Endothelial cell of hepatic sinusoid (primary cell): ENCODE results near the gene PTRH1.

Source experiments
- in situ Hi-C: cut with HindIII; loops from 2 replicates; pipeline ENCODE4 v1.10.0; 2017; ENCODE audit warnings: low sequenced_read_pairs

Gene PTRH1

DNA sequence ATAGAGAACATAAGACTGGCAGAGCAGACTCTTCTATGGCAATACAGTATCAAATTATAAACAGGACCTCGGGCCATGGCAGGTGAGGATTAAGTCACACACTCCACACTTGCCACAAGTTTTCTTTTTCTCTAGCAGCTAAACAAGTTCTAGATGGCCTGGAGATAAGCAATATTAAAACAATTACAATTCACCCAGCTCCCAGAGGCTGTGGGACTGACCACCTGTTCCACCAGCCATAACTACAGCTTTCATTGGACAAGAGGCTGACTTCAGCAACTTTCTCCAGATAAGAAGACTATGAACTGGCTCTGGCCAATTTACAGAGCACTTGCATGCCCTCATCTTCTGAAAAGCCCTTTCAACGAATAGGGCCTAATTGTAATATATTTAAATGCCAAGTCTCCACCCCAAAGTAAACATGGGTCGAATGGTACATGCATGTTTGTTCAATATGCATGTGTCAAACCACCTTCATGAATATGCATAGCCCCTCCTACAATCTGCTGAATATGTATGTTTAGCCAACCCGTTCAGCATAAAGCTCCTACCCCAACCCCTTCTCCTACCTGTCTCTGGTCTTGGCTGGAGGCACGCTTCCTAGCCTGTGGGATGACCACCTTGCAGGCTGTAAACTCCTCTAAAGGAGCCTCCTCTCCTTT is 14.7 kb downstream of the PTRH1 start:
- in situ Hi-C loops: no loop called here

DNA sequence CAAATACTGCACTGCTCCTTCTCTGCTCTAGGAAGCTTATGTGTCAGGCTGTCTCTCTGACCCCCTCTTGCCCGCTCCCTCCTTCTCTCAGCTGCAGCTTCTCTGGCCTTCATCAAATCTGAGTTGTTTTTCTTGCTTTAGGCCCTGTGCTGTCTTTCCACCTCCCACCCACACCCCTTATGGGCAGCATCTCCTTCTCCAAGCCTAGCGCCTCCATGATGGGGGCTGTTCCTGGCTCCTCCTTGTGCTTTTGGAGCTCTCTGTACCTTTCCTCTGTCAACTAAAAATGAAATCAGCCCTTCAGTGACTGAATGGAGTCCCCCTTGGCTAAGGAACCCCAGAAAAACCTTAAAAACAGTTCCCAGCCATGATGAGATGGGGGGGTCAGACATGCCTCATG is 15.3 kb downstream of the PTRH1 start:
- in situ Hi-C loops: no loop called here

DNA sequence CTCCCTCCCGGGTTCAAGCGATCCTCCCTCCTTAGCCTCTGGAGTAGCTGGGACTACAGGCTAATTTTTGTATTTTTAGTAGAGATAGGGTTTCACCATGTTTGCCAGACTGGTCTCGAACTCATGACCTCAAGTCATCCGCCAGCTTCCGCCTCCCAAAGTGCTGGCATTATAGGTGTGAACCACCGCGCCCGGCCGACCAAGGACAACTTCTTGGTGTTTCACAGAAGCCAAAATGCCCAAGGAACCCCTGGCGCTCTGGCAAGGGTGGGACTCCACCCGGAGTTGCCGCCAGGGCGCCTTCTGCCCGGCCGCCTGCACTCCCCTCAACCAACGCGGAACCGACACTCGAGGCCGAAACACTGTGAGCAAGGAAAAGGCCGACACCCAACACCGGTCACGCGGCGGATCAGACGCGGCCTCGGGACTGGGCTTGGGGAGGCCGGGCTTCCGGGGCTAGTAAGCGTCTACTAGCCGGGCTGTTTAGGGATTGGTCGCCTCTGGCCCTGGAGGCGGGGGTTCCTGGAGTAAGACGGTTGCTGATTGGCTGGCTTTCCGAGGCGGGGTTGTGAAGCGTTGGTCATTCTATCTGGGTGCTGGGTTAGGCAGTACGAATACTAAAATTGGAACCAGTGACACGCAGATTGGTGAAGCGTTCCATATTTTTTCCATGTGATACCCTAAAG is 16.3 kb downstream of the PTRH1 start:
- in situ Hi-C loops: no loop called here

DNA sequence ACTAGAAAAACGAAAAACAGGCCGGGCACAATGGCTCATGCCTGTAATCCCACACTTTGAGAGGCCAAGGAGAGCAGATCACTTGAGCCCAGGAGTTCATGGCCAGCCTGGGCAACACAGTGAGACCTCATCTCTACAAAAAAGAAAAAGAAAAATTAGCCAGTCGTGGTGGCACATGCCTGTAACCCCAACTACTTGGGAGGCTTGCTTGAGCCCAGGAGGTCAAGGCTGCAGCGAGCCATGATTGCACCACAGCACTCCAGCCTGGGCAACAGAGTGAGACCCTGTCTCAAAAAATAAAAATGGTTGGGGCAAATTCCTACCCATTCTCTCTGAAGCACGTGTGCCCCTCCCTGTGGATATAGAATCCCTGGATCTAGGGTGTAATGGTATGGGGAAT is 17.1 kb downstream of the PTRH1 start:
- in situ Hi-C loops: no loop called here

DNA sequence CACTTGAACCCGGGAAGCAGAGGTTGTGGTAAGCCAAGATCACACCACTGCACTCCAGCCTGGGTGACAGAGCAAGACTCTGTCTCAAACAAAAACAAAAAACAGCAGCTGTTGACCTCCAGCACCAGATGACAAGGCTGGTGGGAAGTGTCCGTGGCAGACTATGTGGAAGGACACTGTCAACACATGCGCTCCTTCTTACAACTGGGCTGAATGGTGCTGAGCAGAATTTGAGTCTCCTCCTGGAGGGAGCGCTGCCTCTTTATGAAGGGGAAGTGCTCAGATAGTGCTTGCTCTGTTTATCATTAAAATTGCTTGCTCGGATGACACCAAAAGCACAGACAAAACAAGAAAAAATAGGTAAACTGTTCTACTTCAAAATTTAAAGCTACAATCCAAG is 17.9 kb downstream of the PTRH1 start:
- in situ Hi-C loops: no loop called here

DNA sequence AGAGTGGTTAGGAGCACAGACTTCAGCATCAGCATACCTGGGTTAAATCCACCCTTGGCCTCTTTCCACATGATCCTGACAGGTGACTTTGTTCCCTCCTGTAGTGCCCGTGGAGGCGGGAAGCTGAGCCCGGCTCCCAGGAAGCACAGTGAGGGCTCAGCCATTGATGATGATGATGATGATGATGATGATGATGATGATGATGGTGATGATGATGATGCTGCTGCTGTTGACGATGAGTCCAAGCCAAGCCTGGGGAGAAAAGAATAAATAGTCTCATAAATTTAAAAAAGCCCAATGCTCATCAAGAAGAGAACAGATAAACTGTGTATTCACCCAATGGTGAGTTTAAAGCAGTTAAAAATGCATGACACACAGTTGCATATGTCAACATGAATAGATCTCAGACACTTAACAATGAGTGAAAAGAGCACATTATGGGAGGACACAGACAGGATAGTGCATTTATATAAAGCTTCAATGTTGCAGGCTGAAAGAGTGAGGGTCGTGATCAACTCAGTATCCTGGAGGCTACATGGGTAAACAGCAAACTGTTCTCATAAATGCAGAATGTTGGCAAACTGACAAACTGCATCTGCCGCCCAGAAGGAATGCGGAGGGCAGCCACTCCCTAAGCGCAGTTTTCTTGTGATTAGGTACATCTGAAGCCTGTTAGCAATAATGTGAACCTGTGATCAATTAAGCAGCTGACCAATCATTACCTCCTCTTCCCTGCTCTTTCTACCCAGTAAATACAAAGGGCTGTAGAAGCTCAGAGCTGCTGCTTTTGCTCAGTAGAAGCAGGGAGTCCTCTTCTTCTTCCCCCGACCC is 20.4 kb downstream of the PTRH1 start:
- in situ Hi-C loops: no loop called here

DNA sequence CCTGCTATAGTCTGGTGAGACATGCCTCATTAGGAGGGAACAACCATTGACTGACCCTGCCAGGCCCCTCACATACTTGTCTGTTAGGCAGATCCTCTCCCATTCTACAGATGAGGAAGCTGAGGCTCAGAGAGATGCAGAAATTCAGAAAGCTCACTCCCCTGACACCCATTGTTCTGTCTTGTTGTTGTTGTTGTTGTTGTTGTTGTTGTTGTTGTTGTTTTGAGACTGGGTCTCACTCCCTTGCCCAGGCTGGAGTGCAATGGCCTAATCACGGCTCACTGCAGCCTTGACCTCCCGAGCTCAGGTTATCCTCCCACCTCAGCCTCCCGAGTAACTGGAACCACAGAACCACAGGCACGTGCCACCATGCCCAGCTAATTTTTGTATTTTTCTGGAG is 21.8 kb downstream of the PTRH1 start:
- in situ Hi-C loops: no loop called here

DNA sequence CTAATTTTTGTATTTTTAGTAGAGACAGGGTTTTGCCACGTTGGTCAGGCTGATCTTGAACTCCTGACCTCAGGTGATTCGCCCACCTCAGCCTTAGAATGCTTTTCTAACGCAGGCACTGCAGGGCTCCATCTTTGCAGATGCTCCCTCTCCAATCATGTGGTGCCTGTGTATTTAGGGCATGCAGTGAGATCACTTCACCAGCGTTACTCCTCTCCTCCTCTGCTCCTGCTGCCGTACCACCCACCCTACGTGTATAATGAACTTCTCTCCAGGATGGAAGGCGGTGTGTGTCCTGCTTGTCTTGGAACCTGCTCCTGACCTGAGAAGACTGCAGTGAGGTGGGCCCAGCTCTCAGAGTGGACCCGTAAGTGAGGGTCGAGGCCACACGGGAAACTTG is 22.3 kb downstream of the PTRH1 start:
- in situ Hi-C loops: no loop called here

DNA sequence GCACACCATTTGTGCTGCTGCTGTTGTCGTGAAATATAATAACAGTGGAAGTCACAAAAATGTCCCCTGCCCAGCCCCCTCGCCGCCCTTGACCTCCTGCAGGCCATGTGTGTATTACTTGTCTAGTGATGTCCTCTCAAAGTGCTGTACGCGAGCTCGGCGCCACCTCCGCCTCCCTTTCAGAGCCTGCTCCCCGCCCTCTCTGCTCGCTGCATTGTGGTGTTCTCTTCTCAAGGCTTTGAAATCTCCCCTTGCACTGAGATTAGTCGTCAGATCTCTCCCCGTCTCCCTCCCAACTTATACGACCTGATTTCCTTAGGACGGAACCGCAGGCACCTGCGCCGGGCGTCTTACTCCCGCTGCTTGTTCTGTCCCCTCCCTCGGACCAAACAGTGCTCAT is 23.4 kb downstream of the PTRH1 start:
- in situ Hi-C loops: no loop called here

DNA sequence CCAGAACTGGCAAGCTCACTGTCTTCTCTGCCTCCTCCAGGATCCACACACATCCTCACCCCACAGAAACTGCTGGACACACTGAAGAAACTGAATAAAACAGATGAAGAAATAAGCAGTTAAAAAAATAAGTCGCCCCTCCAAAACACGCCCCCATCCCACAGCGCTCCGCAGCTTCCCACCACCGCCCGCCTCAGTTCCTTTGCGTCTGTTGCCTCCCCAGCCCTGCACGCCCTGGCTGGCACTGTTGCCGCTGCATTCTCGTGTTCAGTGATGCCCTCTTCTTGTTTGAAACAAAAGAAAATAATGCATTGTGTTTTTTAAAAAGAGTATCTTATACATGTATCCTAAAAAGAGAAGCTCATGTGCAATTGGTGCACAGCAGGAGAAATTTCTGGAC is 24.7 kb downstream of the PTRH1 start:
- in situ Hi-C loops: no loop called here

DNA sequence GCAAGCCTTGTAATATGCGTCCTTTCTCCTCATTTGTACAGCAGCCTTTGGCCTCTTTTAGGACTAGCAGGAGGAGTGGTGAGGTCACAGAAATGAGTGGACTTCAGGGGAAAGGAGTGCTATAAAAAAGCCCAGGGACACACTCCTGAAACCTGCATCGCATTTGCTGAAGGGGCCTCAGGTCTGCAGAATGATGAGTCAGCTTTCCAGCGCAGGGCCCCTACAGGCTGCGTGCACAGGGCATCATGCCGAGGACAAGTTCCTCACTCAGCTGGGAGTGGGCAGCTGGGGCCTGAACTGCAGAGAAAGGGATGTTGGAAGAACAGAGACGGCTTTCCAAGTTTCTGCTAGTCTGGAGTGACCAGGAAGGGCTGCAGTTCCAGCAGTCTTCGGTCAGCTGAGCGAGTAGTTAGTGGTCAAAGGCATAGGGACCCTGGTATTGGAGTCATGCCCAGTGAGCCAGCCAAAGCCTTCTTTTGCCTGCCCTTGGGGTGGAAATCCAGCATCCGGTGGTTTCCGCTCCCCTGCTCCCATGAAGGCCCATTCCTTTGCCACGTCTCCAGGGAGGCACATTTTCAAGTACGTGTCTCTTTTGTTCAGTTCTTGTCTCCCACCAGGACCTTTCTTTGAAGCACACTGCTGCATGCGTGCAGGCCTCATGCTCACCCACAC is 26.0 kb downstream of the PTRH1 start:
- in situ Hi-C loops: loop anchor here (5.0 kb wide), 2 partner anchors 37 to 62 kb away; no protein-coding TSS in a partner anchor

DNA sequence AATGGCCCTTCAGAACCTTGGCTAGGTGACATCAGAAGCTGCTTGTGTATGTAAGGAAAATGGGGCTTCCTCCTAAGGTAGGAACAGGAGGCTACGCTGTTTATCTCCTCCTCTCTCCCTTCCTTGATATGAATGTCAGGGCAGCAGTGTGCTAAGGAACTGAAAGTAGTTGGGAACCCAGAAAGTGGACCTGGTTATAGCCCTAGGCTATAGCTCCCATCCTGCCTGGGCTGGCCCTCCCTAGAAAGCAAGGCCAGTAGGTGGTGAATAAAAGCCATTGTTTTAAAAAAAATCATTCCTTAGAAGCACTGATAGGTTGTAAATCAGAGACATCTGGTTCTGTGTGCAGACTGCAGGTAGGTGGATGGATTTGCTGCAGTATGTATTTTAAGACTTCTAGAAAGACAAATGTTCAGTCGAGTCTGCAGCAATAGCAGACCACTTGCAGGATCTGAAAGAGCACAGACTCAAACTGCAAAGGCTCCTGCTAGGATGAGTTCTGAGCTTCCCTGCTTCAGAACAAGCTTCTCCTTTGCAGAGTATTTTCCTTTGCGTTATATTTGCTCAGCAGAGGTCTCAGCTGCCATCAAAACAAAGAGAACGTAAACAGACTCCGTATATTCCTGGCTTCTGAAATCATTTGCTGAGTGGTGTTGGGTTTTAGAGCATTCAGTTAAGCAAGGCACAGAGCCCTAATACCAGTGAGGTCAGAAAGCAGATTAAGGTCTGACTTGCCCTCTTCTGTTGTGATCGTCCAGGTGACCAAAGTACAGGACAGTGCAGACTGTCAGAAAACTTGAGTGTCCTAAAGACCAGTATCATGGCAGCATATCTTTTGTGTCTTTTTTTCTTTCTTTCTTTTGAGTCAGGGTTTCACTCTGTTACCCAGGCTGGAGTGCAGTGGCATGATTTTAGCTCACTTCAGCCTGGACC is 28.7 kb downstream of the PTRH1 start:
- in situ Hi-C loops: loop anchor here (5.0 kb wide), 2 partner anchors 34 to 59 kb away; no protein-coding TSS in a partner anchor

DNA sequence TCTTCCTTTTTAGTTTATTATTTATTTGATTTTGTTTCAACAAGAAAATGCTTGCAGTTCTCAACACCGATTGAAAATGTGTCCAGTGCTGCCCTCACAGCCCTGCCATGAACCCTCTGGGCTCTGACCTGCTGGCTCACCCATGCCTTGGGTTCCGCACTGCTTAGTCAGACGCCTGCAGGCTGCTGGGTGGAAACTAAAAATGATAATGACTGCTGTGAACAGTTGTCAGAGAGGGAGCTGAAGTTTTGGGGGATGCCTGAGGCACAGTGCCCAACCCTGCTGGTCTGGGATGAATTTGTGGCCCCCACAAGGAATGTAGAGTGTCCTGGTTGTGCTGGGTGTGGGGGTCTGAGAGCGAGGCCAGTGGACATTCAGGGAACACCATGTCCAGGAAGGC is 30.9 kb downstream of the PTRH1 start:
- in situ Hi-C loops: no loop called here

DNA sequence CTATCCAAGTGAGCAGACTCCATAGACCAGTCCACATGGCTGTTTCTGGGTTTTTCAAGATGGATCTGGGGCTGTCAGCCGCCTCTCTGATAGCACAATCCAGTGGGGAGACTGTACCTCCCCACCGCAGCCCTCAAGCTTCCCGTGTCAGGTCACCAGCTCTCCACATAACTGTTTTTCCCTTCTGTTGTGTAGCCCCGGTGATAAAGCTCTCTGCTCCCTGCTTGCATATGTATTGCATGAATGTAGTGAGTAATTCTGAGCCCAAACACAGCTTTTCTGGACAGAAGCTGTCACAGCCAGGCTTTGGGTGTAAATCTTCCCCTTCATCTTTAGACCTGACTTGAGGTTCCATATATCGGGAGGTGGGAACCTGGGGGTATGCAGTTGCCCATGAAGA is 31.7 kb downstream of the PTRH1 start:
- in situ Hi-C loops: no loop called here

DNA sequence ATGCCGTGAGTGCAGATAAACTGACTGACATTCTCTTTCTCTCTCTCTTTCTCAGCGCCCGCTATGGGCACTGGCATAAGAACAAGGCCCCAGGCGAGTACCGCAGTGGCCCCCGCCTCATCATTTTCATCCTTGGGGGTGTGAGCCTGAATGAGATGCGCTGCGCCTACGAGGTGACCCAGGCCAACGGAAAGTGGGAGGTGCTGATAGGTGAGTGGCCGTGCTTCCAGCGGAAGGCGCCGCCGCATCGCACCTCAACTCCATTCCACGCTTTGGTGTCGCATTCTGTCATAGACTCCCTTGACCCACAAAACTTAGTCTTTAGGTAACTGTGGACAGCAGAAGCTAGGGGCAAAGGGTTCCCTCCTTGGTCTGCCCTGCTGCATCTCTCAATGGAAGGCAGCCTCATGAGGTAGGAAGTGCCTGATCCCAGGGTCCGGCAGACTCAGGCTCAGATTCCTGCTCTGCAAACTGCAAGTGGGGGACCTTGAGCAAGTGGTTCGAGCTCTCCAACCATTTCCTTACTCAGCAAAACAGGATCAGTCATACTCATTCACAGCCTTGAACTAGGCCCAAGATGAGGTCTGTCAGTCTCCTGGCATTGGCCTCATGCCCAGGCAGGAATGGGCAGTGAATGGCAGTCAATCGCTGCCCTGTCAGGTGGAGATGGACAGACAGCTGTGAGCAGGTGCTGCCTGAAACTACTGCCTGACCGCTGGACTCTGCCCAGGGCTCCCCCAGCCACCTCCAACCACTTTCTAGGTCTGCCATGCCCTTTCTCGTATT is 32.9 kb downstream of the PTRH1 start:
- in situ Hi-C loops: no loop called here

DNA sequence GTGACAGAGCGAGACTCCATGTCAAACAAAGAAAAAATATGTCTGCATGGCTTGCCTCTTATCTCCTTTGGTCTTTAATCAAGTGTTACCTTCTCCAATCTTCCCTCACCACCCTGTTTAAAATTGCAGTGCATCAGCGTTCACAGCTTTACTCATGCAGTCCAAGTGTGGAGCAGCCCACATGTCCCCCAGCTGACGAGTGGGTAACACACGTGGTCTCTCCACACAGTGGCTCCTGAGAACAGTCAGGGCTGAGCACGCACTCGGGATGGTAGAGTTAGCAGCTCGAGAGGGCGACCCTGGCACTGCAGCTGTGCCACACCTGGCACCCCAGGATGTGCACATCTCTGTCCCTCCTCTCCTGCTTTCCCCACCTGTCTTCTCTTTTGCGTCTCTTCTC is 34.6 kb downstream of the PTRH1 start:
- in situ Hi-C loops: no loop called here

DNA sequence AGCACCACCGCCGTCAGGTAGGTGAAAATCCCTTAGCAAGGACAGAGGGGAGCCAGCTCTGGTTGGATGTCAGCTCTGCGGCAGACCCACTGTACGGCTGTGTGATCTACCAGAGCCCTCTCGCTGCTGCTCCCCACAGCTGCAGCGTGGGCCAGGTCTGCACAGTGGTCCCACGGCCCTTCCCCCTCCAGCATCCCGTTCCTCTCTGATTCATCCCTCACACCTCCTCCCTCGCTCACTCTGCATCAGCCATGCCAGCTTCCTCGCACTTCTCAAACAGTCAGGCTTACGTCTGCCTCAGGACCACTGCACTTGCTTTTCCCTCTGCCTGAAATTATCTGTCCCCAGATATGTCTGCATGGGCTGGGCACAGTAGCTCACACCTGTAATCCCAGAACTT is 35.2 kb downstream of the PTRH1 start:
- in situ Hi-C loops: no loop called here

DNA sequence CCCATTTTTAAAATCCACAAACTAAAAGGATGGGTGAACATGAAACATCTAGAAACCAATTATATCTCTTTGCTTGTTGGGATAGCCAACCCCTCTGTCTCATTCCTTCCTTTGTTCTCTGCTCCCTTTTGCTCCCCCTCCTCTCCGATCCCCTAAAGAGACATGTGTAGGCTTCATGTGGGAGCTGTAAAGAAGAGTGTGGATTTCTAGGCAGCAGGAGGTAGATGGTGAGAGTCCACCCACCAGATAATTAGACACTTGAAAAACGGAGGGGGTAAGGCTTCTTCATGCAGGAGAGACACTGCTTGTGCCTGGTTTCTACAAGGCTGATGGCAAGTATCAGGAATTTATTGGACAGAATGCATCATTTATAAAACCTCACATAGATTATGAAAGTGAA is 36.0 kb downstream of the PTRH1 start:
- in situ Hi-C loops: no loop called here

DNA sequence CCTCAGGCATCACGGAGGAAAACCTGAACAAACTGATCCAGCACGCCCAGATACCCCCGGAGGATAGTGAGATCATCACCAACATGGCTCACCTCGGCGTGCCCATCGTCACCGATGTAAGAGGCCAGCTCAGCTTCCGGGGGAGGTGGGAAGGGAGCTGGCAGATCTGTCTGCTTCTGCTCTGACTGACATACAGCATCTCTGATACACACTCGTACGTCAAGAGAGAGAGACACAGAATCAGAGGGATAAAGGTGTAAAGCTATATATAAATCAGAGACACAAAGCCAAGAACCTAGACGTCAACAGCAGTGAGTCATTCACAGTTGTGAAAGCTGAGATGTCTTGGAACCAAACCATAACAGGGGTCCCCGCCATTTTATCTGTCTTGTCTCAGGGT is 38.8 kb downstream of the PTRH1 start:
- in situ Hi-C loops: no loop called here
